Endothelial cell (in vitro differentiated cells): ENCODE measurements around the gene SNAP29. TPM values are rescaled to one million over a fixed set of nuclear protein-coding genes. Genes with fewer than 3 reads are reported as not detected.

Experiments
- DNase-seq: peaks from one replicate; pipeline ENCODE4 v3.0.0; 2021; ENCODE audit warnings: low spot score
- H3K27ac Mint-ChIP-seq: one replicate; pipeline ENCODE4 v1.8.0; 2021; ENCODE audit warnings: mixed read lengths, inconsistent platforms; ENCODE audit not compliant: unreplicated experiment
- H3K27me3 Mint-ChIP-seq: one replicate; pipeline ENCODE4 v1.8.0; 2021; ENCODE audit warnings: mild to moderate bottlenecking, moderate library complexity, mixed read lengths, inconsistent platforms; ENCODE audit not compliant: unreplicated experiment
- H3K36me3 Mint-ChIP-seq: one replicate; pipeline ENCODE4 v1.8.0; 2021; ENCODE audit warnings: mild to moderate bottlenecking, low read depth, mixed read lengths, inconsistent platforms; ENCODE audit not compliant: unreplicated experiment
- H3K4me1 Mint-ChIP-seq: one replicate; pipeline ENCODE4 v1.8.0; 2021; ENCODE audit warnings: mild to moderate bottlenecking, mixed read lengths, inconsistent platforms; ENCODE audit not compliant: unreplicated experiment
- H3K4me3 Mint-ChIP-seq: one replicate; pipeline ENCODE4 v1.8.0; 2021; ENCODE audit warnings: mild to moderate bottlenecking, mixed read lengths, inconsistent platforms; ENCODE audit not compliant: unreplicated experiment
- H3K9me3 Mint-ChIP-seq: one replicate; pipeline ENCODE4 v1.8.0; 2021; ENCODE audit warnings: mixed read lengths, inconsistent platforms; ENCODE audit not compliant: unreplicated experiment
- total RNA-seq: library from RNA; stranded (reverse); fragmentation: NEBNext Ultra II Directional; extraction: Animal tissue kit (Norgen Biotek cat#: 25700); gene quantifications from one replicate; pipeline ENCODE4 v1.2.1, GENCODE V29; 2021; ENCODE audit not compliant: unreplicated experiment
- TF ChIP-seq, protein P1 (sequence below): fragments of 200-600 bp; sonication (generic); IDR thresholded peaks from one replicate; pipeline ENCODE4 v1.5.0; 2021; ENCODE audit warnings: antibody characterized with exemption; ENCODE audit not compliant: unreplicated experiment

SNAP29 gene
- total RNA-seq, 1 donor from 2014 or later: 22.7 TPM

- Mint-ChIP-seq H3K4me1 (peaks cover 19% of the 10 kb centered on the region), H3K36me3 (peaks cover 5% of the 10 kb centered on the region), H3K4me3 (peak overlapping the region; percentile 65), H3K9me3 (no peaks in the 10 kb centered on the region), H3K27ac (peak overlapping the region; percentile 67), H3K27me3 (peaks cover 2% of the 10 kb centered on the region)
- DNase-seq: peak; percentile 19
- TF ChIP-seq, protein P1, sequence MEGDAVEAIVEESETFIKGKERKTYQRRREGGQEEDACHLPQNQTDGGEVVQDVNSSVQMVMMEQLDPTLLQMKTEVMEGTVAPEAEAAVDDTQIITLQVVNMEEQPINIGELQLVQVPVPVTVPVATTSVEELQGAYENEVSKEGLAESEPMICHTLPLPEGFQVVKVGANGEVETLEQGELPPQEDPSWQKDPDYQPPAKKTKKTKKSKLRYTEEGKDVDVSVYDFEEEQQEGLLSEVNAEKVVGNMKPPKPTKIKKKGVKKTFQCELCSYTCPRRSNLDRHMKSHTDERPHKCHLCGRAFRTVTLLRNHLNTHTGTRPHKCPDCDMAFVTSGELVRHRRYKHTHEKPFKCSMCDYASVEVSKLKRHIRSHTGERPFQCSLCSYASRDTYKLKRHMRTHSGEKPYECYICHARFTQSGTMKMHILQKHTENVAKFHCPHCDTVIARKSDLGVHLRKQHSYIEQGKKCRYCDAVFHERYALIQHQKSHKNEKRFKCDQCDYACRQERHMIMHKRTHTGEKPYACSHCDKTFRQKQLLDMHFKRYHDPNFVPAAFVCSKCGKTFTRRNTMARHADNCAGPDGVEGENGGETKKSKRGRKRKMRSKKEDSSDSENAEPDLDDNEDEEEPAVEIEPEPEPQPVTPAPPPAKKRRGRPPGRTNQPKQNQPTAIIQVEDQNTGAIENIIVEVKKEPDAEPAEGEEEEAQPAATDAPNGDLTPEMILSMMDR: no peak
Measured at GRCh38 chr22:20867179-20868024, 8.6 kb downstream of the SNAP29 start.

- H3K27ac Mint-ChIP-seq: no peak overlapping the region
Measured at GRCh38 chr22:20868025-20868962, 9.5 kb downstream of the SNAP29 start.

DNA sequence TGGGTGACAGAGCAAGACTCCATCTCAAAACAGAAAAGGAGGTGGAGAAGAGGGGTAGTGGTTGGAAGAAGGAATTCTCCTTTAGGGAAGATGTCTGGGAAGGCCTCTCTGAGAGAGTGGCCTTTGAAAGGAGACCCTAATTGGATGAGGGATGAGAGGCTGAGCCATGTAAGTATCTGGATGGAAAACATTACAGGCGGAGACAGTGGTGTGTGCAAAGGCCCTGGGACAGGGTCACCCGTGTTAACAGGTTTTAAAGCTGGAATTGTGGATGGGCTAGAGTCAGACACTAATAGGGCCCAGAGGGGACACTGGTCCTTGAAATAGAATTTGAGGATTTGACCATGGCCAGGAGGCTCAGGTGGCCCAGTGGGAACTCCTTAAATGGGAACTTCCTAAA is 10.4 kb downstream of the SNAP29 start:
- H3K4me3 Mint-ChIP-seq: no peak overlapping the region
- H3K9me3 Mint-ChIP-seq: no peaks in the 10 kb centered on the region
- TF ChIP-seq, protein P1: no peak
- peaks cover 5% of the 10 kb centered on the region for H3K36me3 Mint-ChIP-seq
- peaks cover 2% of the 10 kb centered on the region for H3K27me3 Mint-ChIP-seq
- H3K27ac Mint-ChIP-seq: no peak overlapping the region
- no peak for DNase-seq
- H3K4me1 Mint-ChIP-seq: peaks cover 19% of the 10 kb centered on the region

More at GRCh38 chr22:20868025-20868962, 9.5 kb downstream of the SNAP29 start:
- TF ChIP-seq, protein P1: no peak
- peaks cover 5% of the 10 kb centered on the region for H3K36me3 Mint-ChIP-seq
- H3K4me3 Mint-ChIP-seq: no peak overlapping the region
- peaks cover 2% of the 10 kb centered on the region for H3K27me3 Mint-ChIP-seq
- DNase-seq: no peak
- H3K9me3 Mint-ChIP-seq: no peaks in the 10 kb centered on the region
- peaks cover 19% of the 10 kb centered on the region for H3K4me1 Mint-ChIP-seq

GRCh38 chr22:20873214-20873613 is 14.4 kb downstream of the SNAP29 start:
- Mint-ChIP-seq H3K36me3 (peaks cover 6% of the 10 kb centered on the region), H3K9me3 (no peaks in the 10 kb centered on the region)
- no peak for DNase-seq

More at GRCh38 chr22:20873214-20873613, 14.4 kb downstream of the SNAP29 start:
- no peak overlapping the region for H3K27ac Mint-ChIP-seq
- peaks cover 2% of the 10 kb centered on the region for H3K27me3 Mint-ChIP-seq
- no peaks in the 10 kb centered on the region for H3K4me1 Mint-ChIP-seq
- TF ChIP-seq, protein P1: no peak
- H3K4me3 Mint-ChIP-seq: no peak overlapping the region
